H9 (cell line): ENCODE results near the gene APBA2. TPM values are rescaled to one million over a fixed set of nuclear protein-coding genes. Genes with fewer than 3 reads are reported as not detected.

Source experiments
- DNase-seq: peaks from one replicate; pipeline ENCODE4 v3.0.0-alpha.2; 2017
- H2AFZ ChIP-seq: one replicate; pipeline ENCODE4 v1.6.1; 2013; ENCODE audit warnings: mild to moderate bottlenecking, low read length, control low read depth, moderate library complexity
- H2AK5ac ChIP-seq: 2 replicates; pipeline ENCODE4 v1.6.1; 2013; ENCODE audit warnings: low read length, control low read depth, mixed read lengths; ENCODE audit not compliant: insufficient read length
- H2BK120ac ChIP-seq: one replicate; pipeline ENCODE4 v1.6.1; 2013; ENCODE audit warnings: low read depth, mild to moderate bottlenecking, low read length, control low read depth, inconsistent platforms; ENCODE audit not compliant: poor library complexity, severe bottlenecking
- H2BK12ac ChIP-seq: 2 replicates; pipeline ENCODE4 v1.6.1; 2013; ENCODE audit warnings: low read length, control low read depth, mixed read lengths, low read depth; ENCODE audit not compliant: insufficient read length
- H2BK15ac ChIP-seq: 2 replicates; pipeline ENCODE4 v1.6.1; 2013; ENCODE audit warnings: low read depth, low read length, control low read depth
- H2BK20ac ChIP-seq: one replicate; pipeline ENCODE4 v1.6.1; 2013; ENCODE audit warnings: low read depth, mild to moderate bottlenecking, low read length, control low read depth, inconsistent platforms; ENCODE audit not compliant: poor library complexity, severe bottlenecking
- H2BK5ac ChIP-seq: 2 replicates; pipeline ENCODE4 v1.6.1; 2013; ENCODE audit warnings: low read length, control low read depth, mixed read lengths; ENCODE audit not compliant: insufficient read length
- H3K14ac ChIP-seq: 2 replicates; pipeline ENCODE4 v1.6.1; 2013; ENCODE audit warnings: low read length, control low read depth; ENCODE audit not compliant: insufficient read depth
- H3K18ac ChIP-seq: 2 replicates; pipeline ENCODE4 v1.6.1; 2013; ENCODE audit warnings: low read depth, mild to moderate bottlenecking, mixed read lengths, low read length, control low read depth; ENCODE audit not compliant: insufficient read length
- H3K23ac ChIP-seq: 2 replicates; pipeline ENCODE4 v1.6.1; 2013; ENCODE audit warnings: low read length, control low read depth, mixed read lengths, low read depth; ENCODE audit not compliant: insufficient read length
- H3K23me2 ChIP-seq: 2 replicates; pipeline ENCODE4 v1.6.1; 2013; ENCODE audit warnings: low read depth, mild to moderate bottlenecking, mixed read lengths, low read length, control low read depth; ENCODE audit not compliant: insufficient read length, poor library complexity, severe bottlenecking
- H3K27ac ChIP-seq: 2 replicates; pipeline ENCODE4 v1.5.1; 2013; ENCODE audit warnings: low read length, control low read depth, mixed read lengths, low read depth; ENCODE audit not compliant: insufficient read length
- H3K27me3 ChIP-seq: 2 replicates; pipeline ENCODE4 v1.6.1; 2013; ENCODE audit warnings: low read length, control low read depth, inconsistent platforms; ENCODE audit not compliant: insufficient read depth
- H3K4ac ChIP-seq: 2 replicates; pipeline ENCODE4 v1.6.1; 2013; ENCODE audit warnings: low read depth, mild to moderate bottlenecking, control low read depth, inconsistent platforms, low read length, moderate library complexity
- H3K4me1 ChIP-seq: 2 replicates; pipeline ENCODE4 v1.6.1; 2013; ENCODE audit warnings: low read length, control low read depth, inconsistent platforms; ENCODE audit not compliant: insufficient read depth
- H3K4me2 ChIP-seq: 2 replicates; pipeline ENCODE4 v1.6.1; 2013; ENCODE audit warnings: low read length, control low read depth, mixed read lengths; ENCODE audit not compliant: insufficient read length, insufficient read depth
- H3K56ac ChIP-seq: 2 replicates; pipeline ENCODE4 v1.6.1; 2013; ENCODE audit warnings: low read depth, mild to moderate bottlenecking, mixed read lengths, low read length, control low read depth; ENCODE audit not compliant: insufficient read length
- H3K79me1 ChIP-seq: 2 replicates; pipeline ENCODE4 v1.6.1; 2013; ENCODE audit warnings: low read depth, mild to moderate bottlenecking, moderate library complexity, low read length, control low read depth, inconsistent platforms; ENCODE audit not compliant: insufficient read depth, poor library complexity, severe bottlenecking
- H3K79me2 ChIP-seq: 2 replicates; pipeline ENCODE4 v1.6.1; 2013; ENCODE audit warnings: low read length, control low read depth, inconsistent platforms; ENCODE audit not compliant: insufficient read depth
- H3K9ac ChIP-seq: 2 replicates; pipeline ENCODE4 v1.6.1; 2013; ENCODE audit warnings: low read length, control low read depth, mixed read lengths; ENCODE audit not compliant: insufficient read length; ENCODE audit errors: extremely low read depth
- H3K9me3 ChIP-seq: one replicate; pipeline ENCODE4 v1.6.1; 2013; ENCODE audit warnings: low read depth, low read length, inconsistent platforms; ENCODE audit not compliant: control insufficient read depth
- H3T11ph ChIP-seq: one replicate; pipeline ENCODE4 v1.6.1; 2013; ENCODE audit warnings: mild to moderate bottlenecking, low read length, control low read depth, inconsistent platforms
- H4K20me1 ChIP-seq: one replicate; pipeline ENCODE4 v1.6.1; 2013; ENCODE audit not compliant: control insufficient read depth, insufficient read length, insufficient read depth
- H4K5ac ChIP-seq: 2 replicates; pipeline ENCODE4 v1.6.1; 2013; ENCODE audit warnings: low read depth, mild to moderate bottlenecking, mixed read lengths, low read length, control low read depth; ENCODE audit not compliant: insufficient read length
- H4K8ac ChIP-seq: replicated peaks from 2 replicates; pipeline ENCODE4 v1.6.1; 2013; ENCODE audit warnings: low read length, control low read depth, mixed read lengths, low read depth; ENCODE audit not compliant: insufficient read length
- H4K91ac ChIP-seq: 2 replicates; pipeline ENCODE4 v1.6.1; 2013; ENCODE audit warnings: low read depth, mild to moderate bottlenecking, moderate library complexity, mixed read lengths, low read length, control low read depth; ENCODE audit not compliant: insufficient read length
- H3K27ac Mint-ChIP-seq, 3 experiments: 2 replicates in 2 of 3; 3 replicates in 1 of 3; pipeline ENCODE4 v1.8.0; 2020 to 2021; ENCODE audit warnings: mixed read lengths in 3 of 3, mild to moderate bottlenecking in 1 of 3, moderate library complexity in 1 of 3
- H3K27me3 Mint-ChIP-seq: 2 replicates; pipeline ENCODE4 v1.8.0; 2021; ENCODE audit warnings: low read depth, mild to moderate bottlenecking, moderate library complexity, mixed read lengths
- H3K36me3 Mint-ChIP-seq, 3 experiments: 2 replicates in 2 of 3; 3 replicates in 1 of 3; pipeline ENCODE4 v1.8.0; 2020 to 2021; ENCODE audit warnings: low read depth in 3 of 3, mixed read lengths in 3 of 3; ENCODE audit not compliant: insufficient read depth in 1 of 3
- H3K4me1 Mint-ChIP-seq, 2 experiments: 2 replicates each; pipeline ENCODE4 v1.8.0; 2020; ENCODE audit warnings: mixed read lengths in 2 of 2
- H3K4me3 Mint-ChIP-seq, 2 experiments: 2 replicates in 1 of 2; 3 replicates in 1 of 2; pipeline ENCODE4 v1.8.0; 2020 to 2021; ENCODE audit warnings: mild to moderate bottlenecking in 2 of 2, mixed read lengths in 2 of 2, moderate library complexity in 1 of 2
- H3K9me3 Mint-ChIP-seq, 2 experiments: 2 replicates in 1 of 2; 3 replicates in 1 of 2; pipeline ENCODE4 v1.8.0; 2020; ENCODE audit warnings: mild to moderate bottlenecking in 2 of 2, mixed read lengths in 2 of 2, moderate library complexity in 1 of 2
- CTCF ChIP-seq: fragments of 200-600 bp; sonication (generic); conservative IDR thresholded peaks from 3 replicates; pipeline ENCODE4 v1.8.0; 2021; ENCODE audit warnings: antibody characterized with exemption, mild to moderate bottlenecking
- WGBS: extraction: QIAGEN DNeasy Blood & Tissue Kit; methylation state at CpG from one replicate; pipeline ENCODE4 v1.1.7; 2013; ENCODE audit warnings: missing lambda C conversion rate, low lambda C conversion rate, mixed read lengths; ENCODE audit not compliant: insufficient read length; ENCODE audit errors: extremely low coverage; 5-methylcytosine and 5-hydroxymethylcytosine counted together
- total RNA-seq: library from RNA; stranded (reverse); gene quantifications from 2 replicates; pipeline ENCODE4 v1.2.1, GENCODE V29; 2021

The APBA2 gene
- total RNA-seq, 1 experiment from 2014 or later: 14.3 TPM

GRCh38 chr15:29035336-29036285, 149.8 kb downstream of the APBA2 start:
- Histone ChIP-seq H3K9me3 (no peaks in the 10 kb centered on the region), H2BK12ac (no peak overlapping the region), H4K91ac (no peak overlapping the region), H3K9ac (no peak overlapping the region), H4K5ac (no peak overlapping the region), H2BK120ac (no peak overlapping the region), H3K23ac (no peak overlapping the region), H2BK20ac (no peak overlapping the region), H2BK15ac (no peak overlapping the region), H3T11ph (no peak overlapping the region), H3K4me2 (no peak overlapping the region), H2AK5ac (no peak overlapping the region), H3K79me2 (no peaks in the 10 kb centered on the region), H2BK5ac (no peak overlapping the region), H2AFZ (no peak overlapping the region), H3K4me1 (peaks cover 12% of the 10 kb centered on the region), H3K79me1 (no peaks in the 10 kb centered on the region), H3K4ac (no peak overlapping the region), H4K20me1 (no peaks in the 10 kb centered on the region), H4K8ac (no peak overlapping the region), H3K27ac (no peak overlapping the region), H3K18ac (no peak overlapping the region), H3K14ac (no peak overlapping the region; the same call in 1 of the 2 replicates), H3K27me3 (no peaks in the 10 kb centered on the region), H3K56ac (no peak overlapping the region), H3K23me2 (no peaks in the 10 kb centered on the region)
- no peak for DNase-seq
- Mint-ChIP-seq H3K4me1 (peaks cover 30 to 41% of the 10 kb centered on the region in 2 experiments), H3K27ac (peak overlapping the region in 2 of 3 experiments; percentile 76 to 96; a peak in 6 of 7 replicates), H3K9me3 (peaks cover 3 to 12% of the 10 kb centered on the region in 2 experiments; a peak in 3 of 5 replicates), H3K4me3 (peak overlapping the region in 1 of 2 experiments; percentile 55; a peak in 2 of 5 replicates), H3K27me3 (no peaks in the 10 kb centered on the region; the same call in 1 of the 2 replicates), H3K36me3 (peaks cover 2 to 15% (median 2%) of the 10 kb centered on the region in 3 experiments; a peak in 4 of 7 replicates)
- no CpG with 5 or more reads among the region's 14 CpGs for WGBS
- no peak for TF ChIP-seq CTCF
